Pulmonary artery endothelial cell (primary cell): ENCODE data around the gene GZF1. TPM values are rescaled to one million over a fixed set of nuclear protein-coding genes. Genes with fewer than 3 reads are reported as not detected.

ENCODE experiments used
- DNase-seq: peaks from one replicate; pipeline ENCODE4 v3.0.0-alpha.2; 2011; ENCODE audit warnings: low read depth, low spot score
- total RNA-seq: library from RNA; depleted of rRNA; stranded (reverse); fragments of >200 nt; gene quantifications from 2 replicates; pipeline ENCODE4 v1.2.3, GENCODE V29; 2014

The GZF1 gene
- total RNA-seq, 1 donor from 2014 or later = 11.8 TPM

- no peak for DNase-seq
These were observed 7.3 kb downstream of the GZF1 start for GRCh38 chr20:23369072-23369823.

GRCh38 chr20:23370274-23370673, 8.3 kb downstream of the GZF1 start:
- no peak for DNase-seq

GRCh38 chr20:23370873-23371272, 8.9 kb downstream of the GZF1 start:
- DNase-seq = no peak

GRCh38 chr20:23371496-23371895, 9.5 kb downstream of the GZF1 start:
- no peak for DNase-seq

- peak; percentile 40 for DNase-seq
These were observed 12.5 kb downstream of the GZF1 start for GRCh38 chr20:23374441-23374840.

GRCh38 chr20:23375827-23376226, 13.8 kb downstream of the GZF1 start:
- DNase-seq = no peak

GRCh38 chr20:23379772-23380171, 17.8 kb downstream of the GZF1 start:
- no peak for DNase-seq

- DNase-seq = no peak
These were observed 19.9 kb downstream of the GZF1 start for GRCh38 chr20:23381876-23382275.

GRCh38 chr20:23386304-23387117, 24.5 kb downstream of the GZF1 start:
- no peak for DNase-seq

- no peak for DNase-seq
These were observed 25.1 kb downstream of the GZF1 start for GRCh38 chr20:23387118-23387443.

- no peak for DNase-seq
These were observed 28.3 kb downstream of the GZF1 start for GRCh38 chr20:23390091-23390774.

GRCh38 chr20:23391707-23392310, 29.8 kb downstream of the GZF1 start:
- DNase-seq = no peak

GRCh38 chr20:23393996-23394775, 32.2 kb downstream of the GZF1 start:
- no peak for DNase-seq

GRCh38 chr20:23396950-23397627, 35.1 kb downstream of the GZF1 start:
- DNase-seq = no peak

GRCh38 chr20:23397961-23398360, 36.0 kb downstream of the GZF1 start:
- DNase-seq = peak; percentile 50

- DNase-seq = no peak
These were observed 37.7 kb downstream of the GZF1 start for GRCh38 chr20:23399568-23400241.

GRCh38 chr20:23401051-23401450, 39.1 kb downstream of the GZF1 start:
- no peak for DNase-seq

- no peak for DNase-seq
These were observed 41.8 kb downstream of the GZF1 start for GRCh38 chr20:23403751-23404150.

- no peak for DNase-seq
These were observed 42.2 kb downstream of the GZF1 start for GRCh38 chr20:23404196-23404595.

- no peak for DNase-seq
These were observed 44.9 kb downstream of the GZF1 start for GRCh38 chr20:23406880-23407279.
